HL-60 (cell line): ENCODE data around the gene ARID2.

Experiments
- DNase-seq, 2 experiments: peaks; one replicate each; pipeline ENCODE4 v3.0.0-alpha.2; 2010 to 2020; ENCODE audit warnings: low read depth in 1 of 2, low spot score in 1 of 2
- H3K27ac ChIP-seq: fragments of 250-450 bp; sonication (Bioruptor Pico); replicated peaks from 2 replicates; pipeline ENCODE4 v1.5.1; 2020; ENCODE audit warnings: mild to moderate bottlenecking, moderate library complexity
- H3K27me3 ChIP-seq: fragments of 250-450 bp; sonication (Bioruptor Pico); 2 replicates; pipeline ENCODE4 v1.5.1; 2021; ENCODE audit warnings: mild to moderate bottlenecking, moderate library complexity; ENCODE audit not compliant: insufficient read depth, poor library complexity, severe bottlenecking
- H3K4me3 ChIP-seq: replicated peaks from 2 replicates; pipeline ENCODE4 v1.5.1; 2011; ENCODE audit warnings: mild to moderate bottlenecking, control low read depth, low read length; ENCODE audit not compliant: insufficient read depth
- CTCF ChIP-seq: IDR thresholded peaks from one replicate; pipeline ENCODE4 v1.5.1; 2011; ENCODE audit warnings: low read length, control low read depth, inconsistent platforms; ENCODE audit not compliant: insufficient read depth
- GABPA ChIP-seq: IDR thresholded peaks from 2 replicates; pipeline ENCODE4 v1.6.1; 2012; ENCODE audit warnings: low read depth
- POLR2AphosphoS5 ChIP-seq: IDR thresholded peaks from 2 replicates; pipeline ENCODE4 v1.6.1; 2012; ENCODE audit warnings: low read depth
- REST ChIP-seq: IDR thresholded peaks from 2 replicates; pipeline ENCODE4 v1.6.1; 2012; ENCODE audit warnings: low read depth; ENCODE audit not compliant: insufficient replicate concordance
- SPI1 ChIP-seq: IDR thresholded peaks from 2 replicates; pipeline ENCODE4 v1.6.1; 2012; ENCODE audit warnings: low read depth, mild to moderate bottlenecking, borderline replicate concordance

ARID2 gene

GRCh38 chr12:45928309-45928708 is 198.8 kb downstream of the ARID2 start:
- no peak for DNase-seq
- no peak overlapping the region for H3K4me3 ChIP-seq
- TF ChIP-seq SPI1 (no peak), CTCF (no peak), GABPA (no peak), POLR2AphosphoS5 (no peak), REST (no peak)
- H3K27ac ChIP-seq, result no peak overlapping the region
- no peaks in the 10 kb centered on the region for H3K27me3 ChIP-seq

GRCh38 chr12:45930369-45930768 is 200.9 kb downstream of the ARID2 start:
- no peak for DNase-seq
- no peak overlapping the region for H3K4me3 ChIP-seq
- TF ChIP-seq REST (no peak), GABPA (no peak), POLR2AphosphoS5 (no peak), SPI1 (no peak), CTCF (no peak)
- H3K27me3 ChIP-seq, result no peaks in the 10 kb centered on the region
- no peak overlapping the region for H3K27ac ChIP-seq

- Histone ChIP-seq H3K27ac (no peak overlapping the region), H3K27me3 (no peaks in the 10 kb centered on the region), H3K4me3 (no peak overlapping the region)
- no peak for DNase-seq
- TF ChIP-seq POLR2AphosphoS5, result no peak
- no peak for TF ChIP-seq CTCF
- no peak for TF ChIP-seq GABPA
- TF ChIP-seq REST, result no peak
- no peak for TF ChIP-seq SPI1
Measured at GRCh38 chr12:45933504-45933903, 204.0 kb downstream of the ARID2 start.
